AG04449 (cell line): ENCODE measurements around the gene LGALS14.

Experiments
- CTCF ChIA-PET: fragments of 350-600 bp; formaldehyde crosslinking; extraction: SDS; loops from one replicate; lab custom pipeline; 2021; ENCODE audit warnings: antibody characterized with exemption; lab: Yijun Ruan, JAX
- POLR2A ChIA-PET: fragments of 400-600, 350-600 bp; formaldehyde crosslinking; extraction: SDS; loops from one replicate; lab custom pipeline; 2020; ENCODE audit warnings: antibody characterized with exemption, inconsistent platforms; lab: Yijun Ruan, JAX
- DNase-seq: peaks from one replicate; pipeline ENCODE4 v3.0.0-alpha.2; 2010; ENCODE audit warnings: low read depth, low spot score
- H3K4me3 ChIP-seq: 2 replicates; pipeline ENCODE4 v1.5.1; 2011; ENCODE audit warnings: low read depth, mild to moderate bottlenecking, control low read depth, low read length
- TF ChIP-seq, protein P1 (sequence below): IDR thresholded peaks from one replicate; pipeline ENCODE4 v1.5.1; 2011; ENCODE audit warnings: mild to moderate bottlenecking, moderate library complexity, low read length, control low read depth, inconsistent platforms; ENCODE audit not compliant: insufficient read depth; ENCODE audit errors: missing control alignments

Gene LGALS14

GRCh38 chr19:39727070-39727800, 23.0 kb downstream of the LGALS14 start:
- ChIA-PET CTCF (no interaction called here), POLR2A (no interaction called here)
- TF ChIP-seq, protein P1, sequence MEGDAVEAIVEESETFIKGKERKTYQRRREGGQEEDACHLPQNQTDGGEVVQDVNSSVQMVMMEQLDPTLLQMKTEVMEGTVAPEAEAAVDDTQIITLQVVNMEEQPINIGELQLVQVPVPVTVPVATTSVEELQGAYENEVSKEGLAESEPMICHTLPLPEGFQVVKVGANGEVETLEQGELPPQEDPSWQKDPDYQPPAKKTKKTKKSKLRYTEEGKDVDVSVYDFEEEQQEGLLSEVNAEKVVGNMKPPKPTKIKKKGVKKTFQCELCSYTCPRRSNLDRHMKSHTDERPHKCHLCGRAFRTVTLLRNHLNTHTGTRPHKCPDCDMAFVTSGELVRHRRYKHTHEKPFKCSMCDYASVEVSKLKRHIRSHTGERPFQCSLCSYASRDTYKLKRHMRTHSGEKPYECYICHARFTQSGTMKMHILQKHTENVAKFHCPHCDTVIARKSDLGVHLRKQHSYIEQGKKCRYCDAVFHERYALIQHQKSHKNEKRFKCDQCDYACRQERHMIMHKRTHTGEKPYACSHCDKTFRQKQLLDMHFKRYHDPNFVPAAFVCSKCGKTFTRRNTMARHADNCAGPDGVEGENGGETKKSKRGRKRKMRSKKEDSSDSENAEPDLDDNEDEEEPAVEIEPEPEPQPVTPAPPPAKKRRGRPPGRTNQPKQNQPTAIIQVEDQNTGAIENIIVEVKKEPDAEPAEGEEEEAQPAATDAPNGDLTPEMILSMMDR: no peak
- DNase-seq: no peak
- H3K4me3 ChIP-seq: no peak overlapping the region

GRCh38 chr19:39728040-39728439, 23.8 kb downstream of the LGALS14 start:
- DNase-seq: no peak
- ChIA-PET POLR2A (no interaction called here), CTCF (no interaction called here)
- TF ChIP-seq, protein P1: no peak
- no peak overlapping the region for H3K4me3 ChIP-seq

- TF ChIP-seq, protein P1: no peak
- CTCF ChIA-PET: no interaction called here
Measured at GRCh38 chr19:39729594-39729993, 25.3 kb downstream of the LGALS14 start.

GRCh38 chr19:39731685-39732084, 27.4 kb downstream of the LGALS14 start:
- no peak for DNase-seq
- TF ChIP-seq, protein P1: no peak
- CTCF ChIA-PET: interaction anchor here (1.0 kb wide), 1 partner anchor 35 kb away, joined by 3 read pairs; no protein-coding TSS in a partner anchor
- no peak overlapping the region for H3K4me3 ChIP-seq
- POLR2A ChIA-PET: no interaction called here

More at GRCh38 chr19:39729594-39729993, 25.3 kb downstream of the LGALS14 start:
- POLR2A ChIA-PET: no interaction called here
- no peak overlapping the region for H3K4me3 ChIP-seq
- no peak for DNase-seq

GRCh38 chr19:39733841-39734240, 29.6 kb downstream of the LGALS14 start:
- DNase-seq: no peak
- POLR2A ChIA-PET: no interaction called here
- H3K4me3 ChIP-seq: no peak overlapping the region
- CTCF ChIA-PET: no interaction called here
- TF ChIP-seq, protein P1: no peak

DNA sequence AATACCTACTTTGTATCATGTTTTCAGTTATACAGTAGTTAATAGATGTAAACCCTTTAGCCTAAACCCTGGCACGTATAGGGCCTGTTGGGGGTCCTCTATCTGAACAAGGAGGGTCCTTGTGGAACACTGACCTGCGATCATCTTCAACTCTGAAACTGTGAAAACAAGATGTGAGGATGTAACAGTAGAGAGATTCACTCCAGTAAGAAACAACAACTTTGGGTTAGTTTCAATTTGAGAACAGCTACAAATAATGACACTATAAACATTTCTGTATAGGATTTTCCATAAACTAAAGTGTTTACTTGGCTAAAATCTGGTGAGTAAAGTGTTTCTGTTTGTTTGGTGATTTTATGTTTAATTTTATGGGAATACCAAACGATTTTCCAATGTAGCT, 31.4 kb downstream of the LGALS14 start:
- no peak for DNase-seq
- CTCF ChIA-PET: no interaction called here
- POLR2A ChIA-PET: no interaction called here
- no peak overlapping the region for H3K4me3 ChIP-seq
- TF ChIP-seq, protein P1: no peak
